ENCODE results near the gene ZNF610.
"Not testable (repeated sequence)": the region's sequence is repeated elsewhere in the genome, so short reads cannot be mapped to it uniquely, and the experiment has no call there.

ZNF610 gene

DNA sequence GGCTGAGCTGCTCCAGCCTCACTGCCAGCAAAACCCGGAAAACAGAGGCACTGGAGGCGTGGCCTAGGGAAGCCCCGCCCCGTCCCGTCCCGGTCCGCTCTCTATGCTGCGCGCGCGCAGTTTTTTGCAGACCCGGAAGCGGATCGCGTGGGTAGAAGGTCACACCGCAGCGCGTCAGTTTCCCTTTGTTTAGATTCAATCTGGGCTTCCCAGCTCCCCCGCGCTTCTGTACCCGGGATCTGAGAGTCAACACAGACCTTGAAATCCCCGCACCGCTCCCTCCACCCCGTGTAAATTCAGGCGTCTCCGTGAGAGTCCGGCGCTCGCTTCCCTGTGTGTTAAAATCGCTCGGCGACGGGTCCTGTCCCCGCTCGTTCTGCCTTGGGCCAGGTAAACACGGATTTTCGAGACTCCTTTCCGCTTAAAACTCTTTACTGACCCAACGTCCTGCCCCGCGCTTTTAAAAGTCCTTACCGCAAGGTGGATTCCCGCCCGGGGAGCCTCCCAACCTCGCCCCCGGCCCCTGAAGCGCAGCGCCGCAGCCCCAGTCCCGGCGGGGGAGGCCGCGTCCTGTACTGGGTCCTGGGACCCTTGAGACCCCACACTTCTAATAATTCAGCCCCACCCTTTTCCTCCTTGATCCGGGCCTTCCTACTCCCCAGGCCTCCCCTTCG lies at the start of gene ZNF610:
ZNF610 (plus strand) TSS at position 127 of the 674 bp plus-strand sequence. CDS start 12,930 bp downstream, outside the sequence.
- peaks cover 27% of the 10 kb centered on the region for H3K36me3 Mint-ChIP-seq (ENCODE audit: low read depth)
- peaks cover 27% of the 10 kb centered on the region for H3K9me3 Mint-ChIP-seq
- H3K27me3 Mint-ChIP-seq: no peaks in the 10 kb centered on the region
- peak within 1 kb of the TSS; percentile 88 for H3K4me3 Mint-ChIP-seq
- H3K4me1 Mint-ChIP-seq (ENCODE audit: low read depth): peaks cover 12% of the 10 kb centered on the region
- H3K27ac Mint-ChIP-seq: peak within 1 kb of the TSS; percentile 86

DNA sequence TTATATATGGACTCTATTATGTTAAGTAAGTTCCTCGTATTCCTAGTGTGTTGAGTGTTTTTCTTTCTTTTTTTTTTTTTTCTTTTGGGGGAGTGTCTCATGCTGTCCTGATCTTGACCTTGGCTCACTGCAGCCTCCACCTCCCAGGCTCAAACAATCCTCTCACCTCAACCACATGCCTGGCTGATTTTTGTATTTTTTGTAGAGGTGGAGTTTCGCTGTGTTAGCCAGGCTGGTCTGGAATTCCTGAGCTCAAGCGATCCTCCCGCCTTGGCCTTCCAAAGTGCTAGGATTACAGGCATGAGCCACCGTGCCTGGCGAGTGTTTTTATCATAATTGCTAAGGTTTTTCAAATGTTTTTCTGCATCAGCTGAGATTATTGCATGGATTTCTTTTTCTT lies 49.8 kb upstream of the ZNF610 start:
- peaks cover 35% of the 10 kb centered on the region for H3K9me3 Mint-ChIP-seq
- no peak overlapping the region for H3K4me3 Mint-ChIP-seq
- H3K36me3 Mint-ChIP-seq (ENCODE audit: low read depth): peaks cover 96% of the 10 kb centered on the region
- H3K27ac Mint-ChIP-seq: no peak overlapping the region
- peaks cover 4% of the 10 kb centered on the region for H3K4me1 Mint-ChIP-seq (ENCODE audit: low read depth)
- H3K27me3 Mint-ChIP-seq: no peaks in the 10 kb centered on the region

DNA sequence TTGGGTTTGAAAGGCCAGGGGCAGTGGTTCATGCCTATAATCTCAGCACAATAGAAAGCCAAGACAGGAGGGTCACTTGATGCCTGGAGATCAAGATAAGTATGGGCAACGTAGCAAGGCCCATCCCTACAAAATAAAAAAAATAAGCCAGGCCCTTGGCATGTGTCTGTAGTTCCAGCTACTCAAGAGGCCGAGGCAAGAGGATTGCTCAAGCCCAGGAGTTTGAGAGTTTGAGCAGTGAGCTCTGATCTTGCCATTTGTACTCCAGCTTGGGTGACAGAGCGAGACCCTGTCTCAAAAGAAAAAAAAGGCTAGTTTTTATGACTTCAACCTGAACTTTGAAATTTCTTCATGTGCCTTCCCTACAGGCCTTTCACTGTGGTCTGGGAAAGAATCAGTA lies 44.3 kb upstream of the ZNF610 start:
- H3K4me1 Mint-ChIP-seq (ENCODE audit: low read depth): peaks cover 3% of the 10 kb centered on the region
- peaks cover 35% of the 10 kb centered on the region for H3K9me3 Mint-ChIP-seq
- no peaks in the 10 kb centered on the region for H3K27me3 Mint-ChIP-seq
- H3K36me3 Mint-ChIP-seq (ENCODE audit: low read depth): peaks cover 67% of the 10 kb centered on the region
- H3K27ac Mint-ChIP-seq: no peak overlapping the region
- H3K4me3 Mint-ChIP-seq: no peak overlapping the region

DNA sequence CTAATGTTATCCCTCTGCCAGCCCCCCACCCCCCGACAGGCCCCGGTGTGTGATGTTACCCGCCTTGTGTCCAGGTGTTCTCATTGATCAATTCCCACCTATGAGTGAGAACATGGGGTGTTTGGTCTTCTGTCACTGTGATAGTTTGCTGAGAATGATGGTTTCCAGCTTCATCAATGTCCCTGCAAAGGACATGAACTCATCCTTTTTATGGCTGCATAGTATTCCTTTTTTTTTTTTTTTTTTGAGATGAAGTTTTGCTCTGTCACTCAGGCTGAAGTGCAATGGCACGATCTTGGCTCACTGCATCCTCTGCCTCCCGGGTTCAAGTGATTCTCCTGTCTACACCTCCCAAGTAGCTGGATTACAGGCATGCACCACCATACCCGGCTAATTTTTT lies 43.1 kb upstream of the ZNF610 start:
- Mint-ChIP-seq H3K9me3 (peaks cover 32% of the 10 kb centered on the region), H3K4me1 (ENCODE audit: low read depth) (peaks cover 13% of the 10 kb centered on the region)

DNA sequence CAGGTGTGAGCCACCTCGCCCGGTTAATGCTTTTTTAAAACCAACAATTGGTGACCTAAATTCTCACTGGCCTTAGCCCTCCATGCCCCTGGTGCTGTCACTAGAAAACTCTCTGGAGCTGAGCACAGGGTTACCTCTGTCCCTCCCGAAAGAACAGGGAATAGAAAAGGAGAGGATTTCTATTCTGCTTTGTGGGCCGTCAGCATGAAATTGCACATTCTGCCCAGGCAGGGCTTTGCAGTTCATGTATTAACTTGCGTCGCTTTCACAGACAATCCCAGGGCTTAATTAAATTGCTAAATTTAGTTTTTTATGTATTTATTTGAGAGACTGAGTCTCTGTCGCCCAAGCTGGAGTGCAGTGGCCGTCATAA lies 39.7 kb upstream of the ZNF610 start:
- Mint-ChIP-seq H3K9me3 (peaks cover 35% of the 10 kb centered on the region), H3K27me3 (no peaks in the 10 kb centered on the region), H3K4me1 (ENCODE audit: low read depth) (peaks cover 20% of the 10 kb centered on the region), H3K27ac (peak overlapping the region; percentile 54), H3K36me3 (ENCODE audit: low read depth) (peaks cover 67% of the 10 kb centered on the region), H3K4me3 (peak overlapping the region; percentile 75)

More for the DNA sequence above, 43.1 kb upstream of the ZNF610 start:
- peaks cover 64% of the 10 kb centered on the region for H3K36me3 Mint-ChIP-seq (ENCODE audit: low read depth)
- H3K4me3 Mint-ChIP-seq, H3K27me3 Mint-ChIP-seq, H3K27ac Mint-ChIP-seq: not testable (repeated sequence)

DNA sequence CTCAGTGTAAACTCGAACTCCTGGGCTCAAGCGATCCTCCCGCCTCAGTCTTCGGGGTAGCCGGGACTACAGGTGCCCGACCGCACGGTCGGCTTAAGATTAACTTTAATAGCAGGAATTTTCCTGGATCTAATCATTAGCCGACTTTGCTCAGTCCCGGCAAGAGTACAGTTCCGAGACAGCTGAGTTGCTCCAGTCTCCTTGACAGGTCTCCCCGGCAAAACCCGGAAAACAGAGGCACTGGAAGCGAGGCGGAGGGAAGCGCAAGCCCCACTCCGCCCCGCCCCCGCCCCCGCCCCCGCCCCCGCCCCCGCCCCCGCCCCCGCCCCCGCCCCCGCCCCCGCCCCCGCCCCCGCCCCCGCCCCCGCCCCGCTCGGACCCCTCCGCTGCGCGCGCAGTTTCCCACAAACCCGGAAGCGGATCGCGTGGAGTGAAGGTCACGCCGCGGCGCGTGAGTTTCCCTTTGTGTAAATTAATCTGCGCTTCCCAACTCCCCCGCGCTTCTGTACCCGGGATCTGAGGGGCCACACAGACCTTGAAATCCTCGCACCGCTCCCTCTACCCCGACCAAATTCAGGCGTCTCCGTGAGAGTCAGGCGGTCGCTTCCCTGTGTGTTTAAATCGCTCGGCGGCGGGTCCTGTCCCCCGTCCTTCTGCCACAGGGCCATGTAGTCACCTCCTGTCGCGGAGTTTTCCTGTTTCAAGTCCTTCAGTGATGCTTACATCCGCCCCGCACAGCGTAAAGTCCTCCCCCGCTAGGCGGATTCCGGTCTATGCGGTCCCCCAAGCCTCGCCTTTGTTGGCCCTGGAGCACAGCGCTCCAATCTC lies 39.1 kb upstream of the ZNF610 start, which contains the start of gene ZNF480:
ZNF480 (plus strand) TSS at position 397 of the 828 bp plus-strand sequence. CDS start 3,244 bp downstream, outside the sequence.
- peaks cover 67% of the 10 kb centered on the region for H3K36me3 Mint-ChIP-seq (ENCODE audit: low read depth)
- peak within 1 kb of the TSS; percentile 97 for H3K27ac Mint-ChIP-seq
- H3K27me3 Mint-ChIP-seq: no peaks in the 10 kb centered on the region
- peaks cover 20% of the 10 kb centered on the region for H3K4me1 Mint-ChIP-seq (ENCODE audit: low read depth)
- H3K9me3 Mint-ChIP-seq: peaks cover 39% of the 10 kb centered on the region
- peak within 1 kb of the TSS; percentile 90 for H3K4me3 Mint-ChIP-seq

DNA sequence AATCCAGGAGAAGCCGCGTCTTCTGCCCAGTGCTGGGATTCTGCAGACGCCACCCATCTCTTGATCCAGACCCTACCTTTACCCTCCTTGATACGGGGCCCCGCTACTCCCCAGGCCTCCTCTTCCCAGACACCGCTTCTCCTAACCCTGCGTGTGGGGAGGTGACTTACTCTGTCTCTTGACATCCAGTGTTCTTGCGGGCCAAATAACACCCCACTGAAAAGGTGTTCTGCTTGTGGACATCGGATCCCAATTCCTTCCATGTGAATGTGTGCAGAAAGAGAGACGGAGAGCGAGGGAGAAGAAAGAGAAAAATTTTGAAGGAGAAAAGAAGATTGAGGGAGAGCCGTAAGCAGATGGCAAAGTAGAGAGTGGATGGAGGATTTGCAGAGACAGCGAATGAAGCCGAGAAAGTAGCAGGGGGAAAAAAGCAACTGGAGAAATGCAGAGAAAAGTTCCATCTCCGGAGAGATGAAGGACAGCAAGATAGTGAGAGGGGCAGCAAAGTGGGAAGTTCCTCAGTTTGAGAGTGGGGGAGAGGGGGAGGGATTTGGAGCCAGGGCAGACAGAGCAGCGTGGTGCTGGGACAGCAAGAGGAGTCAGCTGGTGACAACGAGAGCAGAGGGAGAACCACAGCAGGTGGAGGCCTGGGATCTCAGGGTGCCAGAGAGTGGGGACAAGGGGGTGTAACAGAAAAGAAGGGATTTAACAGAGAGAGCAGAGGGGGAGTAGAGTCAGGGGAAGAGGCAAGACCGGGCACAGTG lies 38.3 kb upstream of the ZNF610 start:
- Mint-ChIP-seq H3K4me1 (ENCODE audit: low read depth) (peaks cover 20% of the 10 kb centered on the region), H3K27me3 (no peaks in the 10 kb centered on the region), H3K4me3 (peak overlapping the region; percentile 90), H3K36me3 (ENCODE audit: low read depth) (peaks cover 67% of the 10 kb centered on the region), H3K27ac (peak overlapping the region; percentile 97), H3K9me3 (peaks cover 38% of the 10 kb centered on the region)

DNA sequence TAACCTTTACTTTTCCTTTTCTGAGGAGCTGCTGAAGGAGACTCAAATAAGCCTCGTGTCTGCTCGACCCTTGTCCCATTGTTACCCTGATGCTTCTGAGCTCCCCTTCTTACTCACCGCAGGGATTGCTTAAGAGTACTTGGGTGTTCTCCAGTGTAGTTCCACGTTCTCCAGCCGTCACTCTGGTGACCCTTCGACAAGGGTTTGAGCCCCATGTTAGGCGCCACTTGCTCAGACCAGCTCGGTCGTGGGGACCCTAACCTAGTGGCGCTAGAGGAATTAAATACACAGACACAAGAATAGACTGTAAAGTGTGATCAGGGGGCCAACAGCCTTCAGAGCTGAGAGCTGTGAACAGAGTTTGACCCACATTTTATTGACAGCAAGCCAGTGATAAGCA lies 28.8 kb upstream of the ZNF610 start:
- Mint-ChIP-seq H3K27ac (no peak overlapping the region), H3K4me3 (no peak overlapping the region), H3K9me3 (peaks cover 37% of the 10 kb centered on the region), H3K27me3 (no peaks in the 10 kb centered on the region), H3K4me1 (ENCODE audit: low read depth) (no peaks in the 10 kb centered on the region), H3K36me3 (ENCODE audit: low read depth) (peaks cover 86% of the 10 kb centered on the region)

DNA sequence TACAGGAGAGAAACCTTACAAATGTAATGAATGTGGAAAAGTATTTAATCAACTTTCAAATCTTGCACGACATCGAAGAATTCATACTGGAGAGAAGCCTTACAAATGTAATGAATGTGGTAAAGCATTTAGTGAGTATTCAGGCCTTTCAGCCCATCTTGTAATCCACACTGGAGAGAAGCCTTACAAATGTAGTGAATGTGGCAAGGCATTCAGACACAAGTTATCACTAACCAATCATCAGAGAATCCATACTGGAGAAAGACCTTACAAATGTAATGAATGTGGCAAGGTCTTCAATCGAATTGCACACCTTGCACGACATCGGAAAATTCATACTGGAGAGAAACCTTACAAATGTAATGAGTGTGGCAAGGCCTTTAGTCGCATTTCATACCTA lies 13.6 kb upstream of the ZNF610 start:
- Mint-ChIP-seq H3K27ac (no peak overlapping the region), H3K27me3 (no peaks in the 10 kb centered on the region), H3K36me3 (ENCODE audit: low read depth) (peaks cover 86% of the 10 kb centered on the region), H3K4me1 (ENCODE audit: low read depth) (no peaks in the 10 kb centered on the region), H3K4me3 (no peak overlapping the region), H3K9me3 (peaks cover 69% of the 10 kb centered on the region)

DNA sequence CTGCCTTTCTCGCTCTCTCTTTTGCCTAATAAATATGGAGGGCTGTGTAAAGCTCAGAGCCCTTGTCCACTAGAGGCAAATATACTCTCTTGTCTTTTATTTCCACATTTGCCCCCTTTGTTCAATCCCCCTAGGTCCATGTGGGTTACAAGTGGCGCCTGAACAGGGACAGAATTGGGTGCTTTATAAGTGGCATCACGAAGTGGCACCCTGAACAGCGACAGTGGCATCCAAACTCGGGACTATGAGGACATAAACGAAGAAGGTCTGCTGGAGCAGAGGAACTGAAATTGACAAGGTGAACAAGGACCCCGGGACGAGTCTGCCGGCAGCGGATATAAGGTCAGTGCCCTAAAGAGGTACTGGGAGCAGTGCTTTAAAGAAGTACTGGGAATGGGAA lies 4.3 kb upstream of the ZNF610 start:
- no peak overlapping the region for H3K4me3 Mint-ChIP-seq
- H3K9me3 Mint-ChIP-seq: peaks cover 32% of the 10 kb centered on the region

DNA sequence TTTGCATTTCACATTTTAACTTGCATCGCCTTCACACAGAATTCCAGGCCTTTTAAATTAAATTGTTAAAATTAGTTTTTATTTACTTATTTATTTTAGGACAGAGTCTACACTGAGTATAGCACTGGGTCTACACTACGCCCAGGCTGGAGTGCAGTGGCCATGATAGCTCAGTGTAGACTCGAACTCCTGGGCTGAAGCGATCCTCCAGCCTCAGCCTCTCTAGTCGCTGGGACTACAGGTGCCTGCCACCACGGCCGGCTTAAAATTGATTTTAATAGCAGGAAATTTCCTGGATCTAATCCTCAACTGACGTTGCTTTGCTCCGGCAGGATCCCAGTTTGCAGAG lies 301 bp upstream of the ZNF610 start:
- Mint-ChIP-seq H3K4me1 (ENCODE audit: low read depth) (peaks cover 12% of the 10 kb centered on the region), H3K4me3 (peak overlapping the region; percentile 88), H3K27me3 (no peaks in the 10 kb centered on the region), H3K9me3 (peaks cover 32% of the 10 kb centered on the region), H3K36me3 (ENCODE audit: low read depth) (peaks cover 27% of the 10 kb centered on the region), H3K27ac (peak overlapping the region; percentile 86)

More for the DNA sequence above, 4.3 kb upstream of the ZNF610 start:
- no peak overlapping the region for H3K27ac Mint-ChIP-seq
- peaks cover 9% of the 10 kb centered on the region for H3K4me1 Mint-ChIP-seq (ENCODE audit: low read depth)
- no peaks in the 10 kb centered on the region for H3K27me3 Mint-ChIP-seq
- H3K36me3 Mint-ChIP-seq (ENCODE audit: low read depth): peaks cover 32% of the 10 kb centered on the region

DNA sequence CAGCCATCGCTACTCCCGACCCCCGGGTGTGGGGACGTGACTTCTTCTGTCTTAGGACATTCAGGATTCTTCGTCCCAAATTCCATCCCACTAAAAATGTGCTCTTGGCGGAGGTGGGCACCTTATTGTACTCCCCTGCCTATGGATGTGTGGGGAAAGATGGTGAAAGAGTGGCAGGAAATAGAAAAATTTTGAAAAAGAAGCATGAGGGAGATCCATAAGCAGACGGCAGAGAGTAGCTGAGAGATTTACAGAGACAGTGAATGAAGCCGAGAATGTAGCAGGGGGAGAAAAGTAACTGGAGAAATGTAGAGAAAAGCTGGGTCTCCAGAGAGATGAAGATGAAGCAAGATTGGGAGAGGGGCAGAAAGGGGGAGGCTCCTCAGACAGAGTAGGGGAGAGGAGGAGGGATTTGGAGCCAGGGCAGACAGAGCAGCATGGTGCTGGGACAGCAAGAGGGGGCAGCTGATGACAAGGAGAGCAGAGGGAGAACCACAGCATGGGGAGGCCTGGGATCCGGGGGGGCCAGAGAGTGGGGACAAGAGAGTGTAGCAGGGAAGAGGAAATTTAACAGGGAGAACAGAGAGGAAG lies 843 bp downstream of the ZNF610 start:
- no peaks in the 10 kb centered on the region for H3K27me3 Mint-ChIP-seq
- peak overlapping the region; percentile 86 for H3K27ac Mint-ChIP-seq
- H3K4me3 Mint-ChIP-seq: peak overlapping the region; percentile 88
- peaks cover 12% of the 10 kb centered on the region for H3K4me1 Mint-ChIP-seq (ENCODE audit: low read depth)
- peaks cover 24% of the 10 kb centered on the region for H3K36me3 Mint-ChIP-seq (ENCODE audit: low read depth)
- peaks cover 24% of the 10 kb centered on the region for H3K9me3 Mint-ChIP-seq

DNA sequence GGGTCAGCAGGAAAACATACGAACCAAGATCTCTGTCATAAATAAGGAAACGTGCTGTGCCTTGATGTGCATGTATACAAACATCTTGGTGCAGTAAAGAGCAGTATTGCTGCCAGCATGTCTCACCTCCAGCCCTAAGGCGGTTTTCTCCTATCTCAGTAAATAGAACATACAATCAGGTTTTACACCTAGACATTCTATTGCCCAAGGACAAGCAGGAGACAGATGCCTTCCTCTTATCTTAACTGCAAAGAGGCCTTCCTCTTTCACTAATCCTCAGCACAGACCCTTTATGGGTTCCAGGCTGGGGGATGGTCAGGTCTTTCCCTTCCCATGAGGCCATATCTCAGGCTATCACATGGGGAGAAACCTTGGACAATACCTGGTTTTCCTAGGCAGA lies 3.0 kb downstream of the ZNF610 start:
- H3K4me3 Mint-ChIP-seq; H3K27me3 Mint-ChIP-seq; H3K9me3 Mint-ChIP-seq; H3K36me3 Mint-ChIP-seq (ENCODE audit: low read depth); H3K27ac Mint-ChIP-seq: not testable (repeated sequence)
- peaks cover 12% of the 10 kb centered on the region for H3K4me1 Mint-ChIP-seq (ENCODE audit: low read depth)

DNA sequence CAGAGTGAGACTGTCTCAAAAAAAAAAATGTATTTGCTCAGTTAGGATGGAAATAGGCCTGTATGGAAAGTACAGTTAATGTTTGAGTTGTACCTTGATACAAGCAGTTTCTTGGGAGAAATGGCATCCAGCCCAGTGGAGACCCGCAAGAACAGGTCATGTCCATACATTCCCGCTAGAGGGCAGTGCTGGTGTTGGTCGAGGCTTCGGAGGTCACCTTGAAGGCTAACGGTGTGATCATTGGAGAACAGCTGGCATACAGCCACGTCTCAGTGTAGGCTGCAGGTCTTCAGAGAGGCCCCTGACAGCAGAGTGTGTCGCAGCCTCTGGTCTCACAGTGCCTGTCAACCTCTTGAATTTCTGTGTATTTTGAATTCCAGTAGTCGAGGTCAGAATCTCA lies 7.5 kb downstream of the ZNF610 start:
- H3K9me3 Mint-ChIP-seq: peaks cover 9% of the 10 kb centered on the region
- H3K36me3 Mint-ChIP-seq (ENCODE audit: low read depth): peaks cover 6% of the 10 kb centered on the region
- no peaks in the 10 kb centered on the region for H3K27me3 Mint-ChIP-seq
- H3K27ac Mint-ChIP-seq: no peak overlapping the region
- H3K4me1 Mint-ChIP-seq (ENCODE audit: low read depth): no peaks in the 10 kb centered on the region
- H3K4me3 Mint-ChIP-seq: no peak overlapping the region
